GM21360 (cell line): ENCODE results near the gene MFNG.

ENCODE experiments used
- ATAC-seq: cut with Tn5 transposase; IDR thresholded peaks from one replicate; pipeline ENCODE4 v1.9.1; 2021; ENCODE audit warnings: mild to moderate bottlenecking, moderate library complexity; ENCODE audit not compliant: unreplicated experiment

The MFNG gene

DNA sequence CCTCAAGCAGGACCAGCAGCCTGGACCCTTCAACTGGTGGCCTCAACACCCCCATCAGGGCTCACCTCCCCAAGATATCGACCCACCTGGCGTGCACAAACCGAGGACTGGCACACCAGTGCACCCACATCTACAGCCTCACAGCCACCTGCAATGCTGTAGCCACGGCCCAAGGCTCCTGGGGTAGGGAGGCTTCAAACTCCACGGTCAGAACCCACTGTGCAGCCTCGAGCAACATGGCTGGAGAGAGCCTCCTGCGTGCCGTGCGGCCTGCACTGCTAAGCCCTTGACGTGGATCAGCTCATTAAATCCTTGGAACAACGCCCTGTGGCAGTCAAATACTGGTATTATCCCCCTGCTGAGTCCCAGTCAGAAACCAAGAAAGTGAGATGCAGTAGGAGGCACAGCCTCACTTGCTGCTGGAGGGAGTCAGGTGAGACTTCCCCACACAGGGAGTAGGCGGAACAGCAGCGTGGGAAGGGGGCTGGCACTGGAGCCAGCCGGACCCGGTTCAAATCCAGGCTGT, 28.4 kb upstream of the MFNG start:
- no peak for ATAC-seq

DNA sequence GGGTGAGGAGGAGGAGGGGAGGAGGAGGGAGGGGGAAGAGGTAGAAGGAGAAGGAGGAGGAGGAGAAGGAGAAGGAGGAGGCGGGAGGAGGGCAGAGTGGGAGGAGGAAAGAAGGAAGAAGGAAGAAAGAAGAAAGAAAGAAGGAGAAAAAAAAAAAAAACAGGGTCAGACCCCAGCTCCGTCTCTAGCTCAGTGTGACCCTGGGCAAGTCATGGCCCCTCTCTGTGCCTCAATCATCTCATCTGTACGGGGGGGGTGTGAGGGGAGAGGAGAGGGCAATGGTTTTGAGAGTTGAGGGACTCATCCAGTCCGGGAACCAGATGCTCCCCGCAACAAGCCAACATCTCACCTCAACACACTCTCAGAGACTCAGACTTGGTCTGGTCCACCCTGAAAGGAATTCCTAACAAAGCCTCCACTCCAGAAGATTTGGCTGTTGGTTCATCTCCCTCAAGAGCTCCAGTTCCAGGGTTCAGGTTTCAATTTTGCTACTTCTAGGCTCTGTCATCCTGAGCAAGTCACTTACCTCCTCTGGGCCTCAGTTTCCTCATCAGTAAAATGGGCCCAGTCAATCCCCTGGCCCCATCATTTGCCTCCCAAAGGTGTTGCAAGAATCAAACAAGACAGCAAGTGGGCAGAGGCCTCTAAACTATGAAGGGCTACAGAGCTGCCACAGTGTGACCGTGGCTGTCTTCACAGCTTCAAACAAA, 25.4 kb upstream of the MFNG start:
- no peak for ATAC-seq

DNA sequence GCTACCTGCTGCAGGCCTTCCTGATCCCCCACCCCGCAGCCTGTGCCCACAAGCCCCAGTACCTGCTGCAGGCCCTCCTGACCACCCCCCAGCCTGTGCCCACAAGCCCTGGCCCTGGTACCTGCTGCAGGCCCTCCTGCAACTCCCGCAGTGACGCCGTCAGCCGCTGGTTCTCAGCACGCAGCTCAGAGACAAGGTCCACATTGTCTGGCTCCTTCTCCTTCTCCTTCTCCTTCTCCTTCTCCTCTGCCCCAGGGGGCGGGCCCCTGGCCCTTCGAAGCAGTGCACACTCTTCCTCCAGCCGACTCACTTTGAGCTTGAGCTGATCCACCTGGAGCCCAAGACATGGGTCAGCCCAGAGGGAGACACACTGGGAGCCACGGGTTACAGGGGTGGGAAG, 23.9 kb upstream of the MFNG start:
- no peak for ATAC-seq

DNA sequence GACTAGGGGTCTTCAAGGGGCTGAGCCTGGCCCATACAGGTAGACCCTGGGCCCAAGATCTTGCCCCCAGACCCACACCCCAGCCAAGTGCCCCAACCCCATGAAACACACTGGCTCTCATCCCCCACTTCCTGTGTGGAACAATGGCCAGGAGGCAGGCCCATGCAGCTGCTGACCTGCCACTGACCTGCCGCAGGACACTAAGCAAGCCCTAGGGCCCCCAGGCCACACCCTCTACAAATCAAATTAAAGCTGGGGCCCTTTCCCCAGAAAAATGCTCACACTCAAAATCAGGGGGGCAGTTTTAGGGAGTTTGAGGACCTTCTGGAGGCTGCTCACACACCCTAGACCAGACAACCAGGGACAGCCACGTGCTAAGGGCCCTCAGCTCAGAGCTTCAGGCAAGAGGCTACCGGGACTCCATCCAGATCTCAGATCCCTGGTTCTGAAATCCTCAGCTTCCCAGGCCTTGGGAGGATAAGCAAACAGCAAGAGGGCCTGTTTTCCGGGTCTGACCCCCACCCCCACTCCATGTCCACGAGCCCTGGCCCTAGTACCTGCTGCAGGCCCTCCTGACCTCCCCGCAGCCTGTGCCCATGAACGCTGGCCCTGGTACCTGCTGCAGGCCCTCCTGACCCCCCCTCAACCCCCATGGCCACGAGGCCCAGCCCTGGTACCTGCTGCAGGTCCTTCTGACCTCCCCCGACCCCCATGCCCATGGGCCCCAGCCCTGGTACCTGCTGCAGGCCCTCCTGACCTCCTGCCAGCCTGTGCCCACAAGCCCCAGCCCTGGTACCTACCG, 23.1 kb upstream of the MFNG start:
- no peak for ATAC-seq

DNA sequence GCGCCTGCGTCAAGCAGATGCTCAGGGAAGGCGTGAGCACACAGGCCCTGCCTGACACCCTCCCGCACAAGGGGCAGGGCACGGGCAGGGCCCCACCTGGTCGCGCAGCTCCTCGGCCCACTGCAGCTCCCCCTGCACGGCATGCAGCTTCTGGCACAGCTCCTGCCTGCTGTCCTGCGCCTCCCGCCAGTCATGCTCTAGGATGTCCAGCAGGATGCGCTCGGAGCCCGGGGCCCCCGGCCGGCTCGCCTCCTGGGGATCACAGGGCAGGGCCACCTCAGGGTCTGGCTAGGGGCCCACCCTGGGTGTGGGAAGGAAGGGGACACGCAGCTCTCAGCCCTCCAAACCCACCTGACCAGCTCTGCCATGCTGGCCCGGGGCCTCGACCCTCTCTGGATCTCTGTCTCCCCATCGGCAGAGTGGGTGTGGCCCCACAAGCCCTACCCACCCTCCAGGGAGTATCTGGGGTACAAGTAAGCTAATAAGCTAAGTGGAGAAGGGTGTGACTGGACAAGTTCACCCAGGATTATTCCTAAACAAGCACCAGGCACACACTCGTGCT, 22.3 kb upstream of the MFNG start:
- ATAC-seq = no peak

DNA sequence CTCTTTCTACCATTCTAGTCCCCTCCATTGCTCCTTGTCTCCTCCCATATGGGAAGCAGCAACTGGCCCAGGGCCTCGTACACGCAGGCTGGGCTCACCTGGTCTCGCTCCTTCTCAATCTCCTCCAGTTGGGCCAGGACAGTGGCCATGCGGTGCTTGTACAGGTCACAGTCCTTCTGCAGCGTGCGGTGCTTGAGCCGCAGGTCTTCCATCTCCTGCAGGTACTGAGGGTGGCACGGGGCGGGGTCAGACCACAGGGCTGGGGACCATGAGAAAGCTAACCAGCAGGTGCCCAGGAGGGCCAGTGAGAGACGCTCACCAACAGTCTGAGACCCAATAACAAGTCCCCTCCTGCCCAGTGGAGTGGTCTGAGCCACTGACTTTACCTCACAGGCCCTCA, 21.5 kb upstream of the MFNG start:
- ATAC-seq = no peak

DNA sequence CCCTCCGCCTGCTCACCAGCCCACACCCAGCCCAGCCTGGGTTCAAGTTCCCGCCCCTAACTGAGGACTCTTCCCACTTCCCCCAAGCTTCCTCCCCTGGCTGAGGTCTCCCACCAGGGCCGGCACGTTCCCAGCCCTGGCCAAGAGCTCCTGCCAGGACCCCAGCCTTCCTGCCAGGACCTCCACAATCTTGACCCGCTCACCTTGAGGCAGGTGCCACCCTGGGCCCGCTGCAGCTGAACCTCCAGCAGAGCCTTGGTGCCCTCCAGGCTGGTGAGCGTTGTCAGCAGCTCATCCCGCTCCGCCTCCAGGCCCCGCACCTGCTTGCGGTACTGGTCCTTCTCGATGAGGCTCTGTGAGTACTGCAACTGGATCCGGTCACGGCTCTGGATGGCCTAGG, 19.8 kb upstream of the MFNG start:
- no peak for ATAC-seq

DNA sequence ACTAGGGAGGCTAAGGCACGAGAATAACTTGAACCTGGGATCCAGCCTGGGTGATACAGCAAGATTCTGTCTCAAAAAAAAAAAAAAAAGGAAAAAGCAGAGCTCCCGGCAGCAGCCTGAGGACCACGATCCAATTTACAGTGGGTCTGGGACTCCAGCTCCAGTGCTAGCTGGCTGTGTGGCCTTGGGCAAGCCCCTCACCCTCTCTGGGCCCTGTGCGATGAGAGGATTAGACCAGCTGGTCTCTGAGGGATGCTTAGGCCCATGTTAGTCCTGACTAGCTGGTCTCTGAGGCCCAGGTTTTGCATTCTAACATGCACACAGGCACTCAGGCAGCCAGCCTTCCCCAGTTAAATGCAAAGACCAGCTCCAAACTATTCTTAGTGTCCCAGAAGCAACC, 19.4 kb upstream of the MFNG start:
- ATAC-seq = no peak

DNA sequence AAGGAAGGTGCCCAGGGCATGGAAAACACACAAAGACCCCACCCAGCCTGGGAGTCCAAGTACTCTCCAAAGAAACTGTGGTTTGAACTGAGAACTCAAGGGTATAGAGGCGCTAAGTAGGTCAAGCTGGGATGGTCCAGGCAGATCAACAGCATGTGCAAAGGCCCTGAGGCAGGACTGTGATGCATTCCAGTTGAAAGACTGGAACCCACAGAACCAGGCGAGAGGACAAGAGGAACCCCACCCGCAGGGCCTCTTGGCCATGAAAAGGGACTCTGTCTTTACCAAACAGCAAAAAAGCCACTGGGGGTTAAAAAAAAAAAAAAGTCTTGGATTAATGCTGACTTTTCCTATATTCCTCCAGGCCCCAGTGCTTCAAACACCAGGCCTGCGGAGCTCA, 18.8 kb upstream of the MFNG start:
- ATAC-seq = no peak

DNA sequence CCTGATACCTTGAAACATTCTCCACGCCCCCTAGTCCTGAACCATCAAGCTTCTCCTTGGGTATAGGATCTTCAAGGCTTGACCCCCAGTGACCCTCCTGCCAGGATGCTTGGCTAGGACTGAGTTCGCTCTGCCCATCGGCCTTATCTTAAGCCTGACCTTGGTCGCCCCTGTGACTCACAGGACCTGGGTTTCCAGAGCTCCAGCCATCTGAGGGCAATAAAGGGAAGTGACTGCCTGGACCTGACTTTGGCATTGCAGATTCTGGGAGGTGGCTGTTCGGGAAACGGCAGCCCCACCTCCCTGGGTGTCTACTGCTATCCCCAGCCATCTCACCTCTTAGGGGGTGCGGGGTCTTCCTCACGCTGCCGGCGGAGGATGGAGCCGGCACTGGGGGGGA, 17.7 kb upstream of the MFNG start:
- ATAC-seq = no peak

DNA sequence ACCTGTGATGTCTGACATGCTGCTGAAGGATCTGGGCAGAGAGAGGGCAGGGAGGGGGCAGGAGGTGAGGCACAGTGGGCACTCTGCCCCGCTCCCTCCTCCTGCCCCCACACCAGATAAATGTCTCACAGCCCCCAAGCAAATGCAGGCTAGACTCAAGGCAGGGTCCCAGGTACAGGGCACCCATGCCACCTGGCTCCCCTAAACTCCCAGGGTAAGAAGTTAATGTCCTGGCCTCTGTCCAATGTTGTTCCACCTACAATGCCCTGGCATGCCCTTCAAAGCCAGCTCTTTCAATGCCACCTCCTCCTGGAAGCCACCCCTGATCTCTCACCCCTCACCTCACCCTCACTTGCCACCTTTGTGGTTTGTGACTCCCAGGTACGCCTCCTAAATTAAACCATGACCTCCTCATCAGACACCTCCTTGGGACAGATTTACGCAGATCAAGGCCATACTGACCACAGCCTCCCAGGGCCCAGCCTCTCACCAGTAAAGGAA, 17.0 kb upstream of the MFNG start:
- no peak for ATAC-seq

DNA sequence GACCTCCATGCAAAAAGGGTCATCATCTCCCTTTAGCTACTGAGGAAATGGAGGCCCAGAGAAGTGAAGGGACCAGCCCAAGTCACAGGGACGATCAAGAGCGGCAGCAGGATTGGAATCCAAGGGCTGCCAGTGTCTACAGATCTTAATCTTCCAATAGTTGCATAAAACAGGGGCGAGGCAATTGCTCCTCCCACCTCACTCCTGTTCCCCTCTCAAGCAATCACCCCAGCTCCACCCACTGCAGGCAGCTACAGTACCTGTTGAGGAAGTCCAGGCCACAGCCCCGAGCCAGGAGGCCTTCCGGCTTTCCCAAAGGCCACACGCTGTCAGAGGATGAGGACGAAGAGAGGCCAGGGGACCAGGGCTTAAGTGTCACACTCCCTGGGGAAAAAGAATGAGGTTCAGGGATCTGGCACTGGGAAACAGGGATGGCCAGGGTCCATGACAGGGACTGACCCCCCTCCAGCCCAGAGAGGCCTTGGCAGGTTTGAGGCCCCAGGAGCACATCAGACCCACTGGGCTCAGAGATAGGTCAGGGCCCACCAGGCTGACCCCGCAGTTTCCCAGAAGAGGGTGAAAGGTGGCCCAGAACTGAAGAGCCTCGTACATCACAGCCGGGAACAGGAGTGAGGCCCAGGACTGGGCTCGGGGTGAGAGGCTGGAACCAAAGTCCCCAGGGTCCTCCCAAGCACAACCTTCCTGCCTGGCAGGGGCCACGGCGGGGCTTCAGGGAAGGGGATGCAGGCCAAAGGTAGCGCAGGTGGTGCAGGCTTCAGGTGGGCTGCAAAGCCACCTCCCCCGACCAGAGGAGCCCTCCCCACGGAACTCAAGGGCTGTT, 16.4 kb upstream of the MFNG start:
- ATAC-seq = no peak

DNA sequence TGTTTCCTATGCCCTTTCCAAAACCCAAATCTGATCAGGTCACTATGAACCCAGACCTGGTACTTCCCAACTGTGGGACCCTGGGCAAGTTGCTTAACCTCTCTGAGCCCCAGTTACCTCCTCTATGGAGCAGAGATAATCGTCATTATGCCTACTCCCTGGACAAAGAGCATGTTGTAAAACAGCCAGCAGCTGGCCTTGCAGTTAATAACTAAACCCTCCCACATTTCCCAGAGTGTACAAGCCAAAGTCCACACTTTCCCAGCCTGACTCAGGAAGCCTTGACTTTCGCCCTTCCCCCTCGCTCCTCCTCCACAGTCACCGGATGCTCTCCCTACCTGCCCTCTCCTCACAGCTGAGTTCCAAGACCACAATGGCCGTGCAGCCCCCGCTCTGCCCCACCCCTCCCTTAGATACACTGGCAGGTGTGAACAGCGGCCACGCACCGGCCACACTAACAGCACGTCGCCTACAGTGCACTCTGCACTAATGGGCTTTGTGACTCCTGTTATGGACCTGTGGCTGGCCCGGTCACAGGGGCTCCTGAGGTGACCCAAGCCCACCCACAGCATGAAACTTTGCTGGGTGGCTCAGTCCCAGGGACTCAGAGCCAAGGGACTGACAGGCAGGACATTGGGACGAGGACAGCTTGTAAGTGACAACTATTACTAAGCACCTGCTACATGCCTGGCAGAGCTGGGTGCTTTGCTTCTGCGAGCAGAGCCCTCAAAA, 15.6 kb upstream of the MFNG start:
- ATAC-seq = no peak

DNA sequence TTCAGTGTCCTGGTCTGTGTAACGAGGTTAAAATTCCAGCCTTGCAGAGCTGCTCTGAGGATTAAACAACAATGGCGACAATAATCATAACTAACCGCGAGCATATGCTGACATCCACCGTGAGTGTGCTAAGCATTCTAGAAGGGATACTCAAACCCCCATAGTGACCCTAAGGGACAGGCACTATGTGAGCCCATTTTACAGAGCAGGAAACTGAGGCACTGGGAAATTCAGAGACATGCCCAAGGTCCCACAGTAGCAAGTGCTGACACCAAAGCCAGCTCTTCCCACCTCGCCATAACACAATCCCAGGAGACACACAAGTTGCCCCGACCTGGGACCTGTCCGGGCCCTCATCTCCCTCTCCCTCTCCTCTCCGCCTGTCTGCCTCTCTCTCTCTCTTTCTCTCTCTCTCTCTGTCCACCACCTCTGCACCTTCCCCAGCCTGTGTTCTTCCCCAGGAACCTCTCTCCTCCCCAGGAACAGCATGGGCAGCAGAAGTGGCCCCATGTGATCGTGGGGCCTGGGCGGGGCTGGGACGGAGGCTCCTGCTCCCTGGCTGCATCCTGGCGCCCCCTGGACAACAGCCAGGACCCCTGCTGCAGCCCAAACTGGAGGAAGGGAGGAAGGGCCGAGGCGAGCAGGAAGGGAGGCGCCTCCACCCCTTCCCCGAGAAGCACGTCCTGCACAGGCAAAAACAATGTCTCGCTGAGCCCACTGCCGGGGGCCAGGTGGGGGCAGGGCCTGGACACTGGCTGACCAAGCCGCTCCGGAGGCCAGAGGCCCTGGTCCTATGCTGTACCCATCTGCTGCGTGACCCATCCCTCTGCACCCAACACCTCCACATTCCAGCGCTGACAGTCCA, 14.8 kb upstream of the MFNG start:
- ATAC-seq = no peak

DNA sequence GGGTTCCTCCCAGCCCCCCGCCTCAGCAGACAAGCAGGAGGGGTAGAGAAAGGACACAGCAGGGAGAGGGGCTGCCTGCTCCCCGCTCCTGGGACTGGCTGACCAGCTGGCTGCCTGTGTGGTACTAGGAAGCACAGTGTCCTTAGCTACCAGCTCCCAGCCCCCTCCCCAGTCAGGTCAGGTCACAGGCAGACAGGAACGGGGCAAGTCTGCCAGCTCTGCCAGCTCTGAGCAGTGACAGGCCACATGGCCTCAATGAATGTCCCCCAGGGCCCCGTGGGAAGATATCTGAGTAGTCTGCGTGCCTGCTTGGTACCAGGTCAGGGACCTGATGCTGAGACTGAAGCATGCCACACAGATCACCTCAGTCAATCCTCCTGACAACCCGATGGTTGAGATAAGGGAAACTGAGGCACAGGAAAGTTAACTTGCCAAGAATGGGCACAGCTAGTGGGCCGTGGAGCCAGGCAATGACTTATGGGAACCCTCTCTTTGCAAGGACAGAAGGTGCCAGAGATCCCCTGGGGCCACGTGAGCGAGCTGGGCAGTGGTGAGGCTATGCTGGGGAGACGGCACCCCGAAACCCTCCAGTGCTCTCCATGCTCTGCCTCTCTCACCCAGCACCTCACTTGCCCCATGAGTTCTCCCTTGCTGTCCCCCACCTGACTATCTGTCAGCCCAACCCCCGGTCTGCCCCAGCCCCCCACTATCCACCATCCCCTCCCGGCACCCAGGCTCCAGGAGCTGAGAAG, 13.8 kb upstream of the MFNG start:
- ATAC-seq = no peak

DNA sequence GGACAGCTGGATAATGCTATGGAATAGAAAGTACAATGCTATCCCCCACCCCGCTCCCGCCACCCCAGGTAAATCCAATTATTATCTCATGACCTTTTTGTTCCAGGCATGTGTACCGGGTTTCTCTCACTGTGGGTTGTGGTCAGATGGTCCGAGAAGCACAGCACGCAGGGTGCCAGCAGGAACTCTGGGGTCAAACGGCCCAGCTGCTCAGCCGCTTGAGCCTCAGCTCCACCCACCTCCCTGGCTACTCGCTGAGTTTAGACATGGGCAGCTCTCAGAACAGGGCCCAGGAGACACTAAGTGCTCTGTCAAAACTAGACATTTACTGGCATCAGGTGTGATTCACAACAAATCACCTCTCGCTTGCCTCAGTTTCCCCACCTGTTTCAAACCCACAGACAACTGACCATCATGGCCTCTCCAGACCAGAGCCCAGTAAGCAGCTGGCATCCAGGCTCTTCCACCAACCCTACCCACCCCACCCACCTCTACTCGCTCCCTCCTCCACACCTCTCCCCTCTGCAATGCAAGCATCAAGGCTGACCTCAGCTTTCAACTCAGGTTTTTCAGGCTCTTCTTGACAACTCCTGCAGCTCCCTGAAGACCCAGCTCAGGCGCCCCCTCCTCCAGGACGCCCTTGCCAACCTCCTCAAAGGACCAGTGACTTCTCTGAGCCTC, 13.0 kb upstream of the MFNG start:
- ATAC-seq = no peak

DNA sequence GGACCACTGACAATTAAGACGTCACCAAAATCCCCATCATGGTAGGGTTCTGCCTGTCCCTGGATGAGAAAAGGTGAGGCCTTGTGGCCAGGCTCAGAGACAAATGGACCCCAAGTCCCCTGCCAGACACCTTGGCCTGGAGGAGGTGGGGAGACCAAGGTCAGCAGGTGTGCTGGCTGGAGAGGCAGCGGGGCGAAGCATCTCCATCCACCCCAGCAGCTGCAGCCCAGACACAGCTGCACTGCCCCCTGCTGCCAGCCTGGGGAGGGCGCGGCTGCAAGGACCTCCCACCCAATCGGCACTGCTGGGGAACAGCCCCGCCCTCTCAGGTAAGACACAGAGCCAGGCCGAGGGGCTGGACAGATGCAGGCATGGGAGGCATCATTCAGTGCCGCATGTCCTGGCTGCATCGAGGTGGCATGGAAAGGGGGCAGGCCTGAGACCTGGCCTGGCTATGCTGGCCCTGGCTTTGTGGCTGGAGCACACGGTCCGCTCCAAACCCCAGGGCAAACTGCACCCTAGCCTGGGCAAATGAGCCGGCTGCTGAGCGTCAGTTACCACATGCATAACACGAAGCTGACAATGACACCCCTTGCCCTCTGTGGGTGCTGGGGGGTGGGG, 12.2 kb upstream of the MFNG start:
- ATAC-seq = no peak
